K562 (cell line): ENCODE data around the gene WDFY2. TPM values are rescaled to one million over a fixed set of nuclear protein-coding genes. Genes with fewer than 3 reads are reported as not detected.

Experiments used
- ATAC-seq: fragments of 200-7000 bp; cut with Tn5 transposase; 3 replicates; pipeline ENCODE4 v1.9.1; 2020; ENCODE audit warnings: moderate library complexity
- BruUV-seq: library from RNA; stranded (reverse); fragments of 400-500 nt; replicated peaks from 2 replicates; lab custom pipeline; 2021; lab: Mats Ljungman, UMichigan
- CTCF ChIA-PET: fragments of 300-600 bp; formaldehyde crosslinking; extraction: SDS; loops from one replicate; lab custom pipeline; 2021; ENCODE audit warnings: low intra/inter-chr PET ratio; lab: Yijun Ruan, JAX
- POLR2A ChIA-PET: fragments of 300-600, 350-650 bp; sonication (Branson Sonifier 250); formaldehyde crosslinking; extraction: SDS; loops from one replicate; lab custom pipeline; 2021; ENCODE audit warnings: antibody characterized with exemption, inconsistent platforms; lab: Yijun Ruan, JAX
- DNase-seq, 4 experiments: peaks; one replicate each; pipeline versions ENCODE4 v3.0.0 to v3.0.0-alpha.2; 2011 to 2018; ENCODE audit warnings: low spot score in 3 of 4, mixed read lengths in 3 of 4; ENCODE audit errors: extremely low read depth in 1 of 4
- FAIRE-seq: peaks from 2 replicates; lab custom pipeline; 2011; peaks lifted over from hg19 to GRCh38; lab: Jason Lieb, UNC
- H2AFZ ChIP-seq: 2 replicates; pipeline ENCODE4 v1.6.0; 2011; ENCODE audit warnings: low read depth, low read length, control low read depth, inconsistent platforms
- H3K27ac ChIP-seq: fragments of 200-600 bp; 3 replicates; pipeline ENCODE4 v1.8.0; 2011; ENCODE audit warnings: low read depth, mild to moderate bottlenecking, control low read depth, inconsistent platforms, low read length, moderate library complexity, mixed read lengths; ENCODE audit errors: extremely low read depth
- H3K27me3 ChIP-seq, 2 experiments: fragments of 300-600 bp in 1 of 2; 2 replicates in 1 of 2; 3 replicates in 1 of 2; pipeline versions ENCODE4 v1.6.0 to v1.8.0; 2011; ENCODE audit warnings: inconsistent platforms in 2 of 2, low read length in 2 of 2, mild to moderate bottlenecking in 1 of 2, mixed read lengths in 1 of 2, moderate library complexity in 1 of 2; ENCODE audit not compliant: control insufficient read depth in 2 of 2, insufficient read depth in 2 of 2
- H3K36me3 ChIP-seq: fragments of 300-600 bp; 3 replicates; pipeline ENCODE4 v1.8.0; 2011; ENCODE audit warnings: mild to moderate bottlenecking, low read length, inconsistent platforms; ENCODE audit not compliant: control insufficient read depth, insufficient read depth
- H3K4me1 ChIP-seq, 2 experiments: fragments of 200-600 bp in 1 of 2; replicated peaks in 1 of 2; 2 replicates in 1 of 2; 3 replicates in 1 of 2; pipeline versions ENCODE4 v1.5.1 to v1.8.0; 2011; ENCODE audit warnings: inconsistent platforms in 2 of 2, low read length in 2 of 2, mild to moderate bottlenecking in 1 of 2, mixed read lengths in 1 of 2, moderate library complexity in 1 of 2; ENCODE audit not compliant: control insufficient read depth in 2 of 2, insufficient read depth in 2 of 2
- H3K4me2 ChIP-seq: 2 replicates; pipeline ENCODE4 v1.6.1; 2011; ENCODE audit warnings: low read length, control low read depth, inconsistent platforms, mixed read lengths; ENCODE audit not compliant: insufficient read depth
- H3K4me3 ChIP-seq: fragments of 200-600 bp; sonication (generic), shearing (Covaris generic); 2 replicates; pipeline ENCODE4 v1.5.1; 2016; ENCODE audit warnings: control low read depth, inconsistent platforms
- H3K79me2 ChIP-seq: fragments of 200-600 bp; 3 replicates; pipeline ENCODE4 v1.8.0; 2011; ENCODE audit warnings: low read length, inconsistent platforms; ENCODE audit not compliant: control insufficient read depth, insufficient read depth
- H3K9ac ChIP-seq, 2 experiments: 2 replicates each; pipeline versions ENCODE4 v1.6.0 to v1.6.1; 2011; ENCODE audit warnings: low read depth in 2 of 2, low read length in 2 of 2, control low read depth in 1 of 2, inconsistent platforms in 1 of 2, mild to moderate bottlenecking in 1 of 2, mixed read lengths in 1 of 2; ENCODE audit not compliant: insufficient read depth in 1 of 2
- H3K9me1 ChIP-seq: one replicate; pipeline ENCODE4 v1.6.0; 2011; ENCODE audit warnings: inconsistent platforms, mild to moderate bottlenecking, low read length, moderate library complexity; ENCODE audit not compliant: control insufficient read depth, insufficient read depth
- H3K9me3 ChIP-seq: replicated peaks from 2 replicates; pipeline ENCODE4 v1.5.1; 2011; ENCODE audit warnings: low read depth, low read length, inconsistent platforms; ENCODE audit not compliant: control insufficient read depth, insufficient read depth
- H4K20me1 ChIP-seq: replicated peaks from 2 replicates; pipeline ENCODE4 v1.6.1; 2011; ENCODE audit warnings: low read length, inconsistent platforms, mixed read lengths; ENCODE audit not compliant: control insufficient read depth, insufficient read depth
- BRD9 ChIP-seq: fragments of 450-650 bp; IDR thresholded peaks from 2 replicates; pipeline ENCODE4 v1.6.1; 2018; ENCODE audit warnings: low read depth; ENCODE audit not compliant: partially characterized antibody
- CBX2 ChIP-seq: fragments of 200-600 bp; sonication (generic); IDR thresholded peaks from one replicate; pipeline ENCODE4 v1.6.1; 2012; ENCODE audit warnings: mild to moderate bottlenecking, low read length, inconsistent platforms; ENCODE audit not compliant: insufficient read depth, poor library complexity, severe bottlenecking
- OTX1 ChIP-seq: fragments of 450-650 bp; formaldehyde crosslinking; IDR thresholded peaks from 2 replicates; pipeline ENCODE4 v1.4.0; 2022; ENCODE audit warnings: mild to moderate bottlenecking
- POLR3A ChIP-seq: IDR thresholded peaks from 2 replicates; pipeline ENCODE4 v1.6.1; 2011; ENCODE audit warnings: borderline replicate concordance, mild to moderate bottlenecking, moderate library complexity; ENCODE audit not compliant: insufficient read length, insufficient read depth; ENCODE audit errors: extremely low read depth
- RCOR1 ChIP-seq, 2 experiments: IDR thresholded peaks; 2 replicates each; pipeline ENCODE4 v1.6.1; 2012; ENCODE audit warnings: low read depth in 2 of 2, low read length in 2 of 2, borderline replicate concordance in 1 of 2, improper control_type of control experiment in 1 of 2
- SFPQ ChIP-seq: fragments of 200-400 bp; formaldehyde crosslinking; IDR thresholded peaks from 2 replicates; pipeline ENCODE4 v1.6.1; 2017; ENCODE audit warnings: mild to moderate bottlenecking, low read depth, low read length, moderate library complexity
- STAT5B ChIP-seq: fragments of 250-450 bp; sonication (Bioruptor Pico); IDR thresholded peaks from 2 replicates; pipeline ENCODE4 v1.8.0; 2021; ENCODE audit warnings: mild to moderate bottlenecking, inconsistent platforms
- THAP7 ChIP-seq: fragments of 250-450 bp; sonication (Bioruptor Pico); IDR thresholded peaks from 2 replicates; pipeline ENCODE4 v1.5.0; 2021
- TRIM28 ChIP-seq: fragments of 450-650 bp; IDR thresholded peaks from 2 replicates; pipeline ENCODE4 v1.6.1; 2017
- ZBTB43 ChIP-seq: sonication (generic); formaldehyde crosslinking; IDR thresholded peaks from 2 replicates; pipeline ENCODE4 v1.8.0; 2023; ENCODE audit warnings: mild to moderate bottlenecking, missing genetic modification reagents
- ZKSCAN1 ChIP-seq: fragments of 150-350 bp; IDR thresholded peaks from 2 replicates; pipeline ENCODE4 v1.6.1; 2016; ENCODE audit warnings: low read depth, low read length
- ZNF282 ChIP-seq: sonication (generic); formaldehyde crosslinking; IDR thresholded peaks from 2 replicates; pipeline ENCODE4 v1.8.1; 2023; ENCODE audit warnings: missing genetic modification reagents
- ZNF3 ChIP-seq: fragments of 250-450 bp; sonication (Bioruptor Pico); IDR thresholded peaks from 2 replicates; pipeline ENCODE4 v1.5.0; 2021; ENCODE audit warnings: mild to moderate bottlenecking, moderate library complexity
- ZNF41 ChIP-seq: fragments of 250-450 bp; sonication (Bioruptor Pico); conservative IDR thresholded peaks from 2 replicates; pipeline ENCODE4 v1.4.0; 2020; ENCODE audit warnings: mild to moderate bottlenecking
- ZNF696 ChIP-seq: fragments of 250-450 bp; sonication (Bioruptor Pico); conservative IDR thresholded peaks from 2 replicates; pipeline ENCODE4 v1.4.0; 2020; ENCODE audit warnings: mild to moderate bottlenecking, moderate library complexity
- ZNF707 ChIP-seq: fragments of 250-450 bp; sonication (Bioruptor Pico); conservative IDR thresholded peaks from 2 replicates; pipeline ENCODE4 v1.8.0; 2022; ENCODE audit warnings: inconsistent platforms, mild to moderate bottlenecking, moderate library complexity
- WGBS: fragments of 100-300 bp; shearing (Covaris generic); methylation state at CpG from one replicate; pipeline ENCODE4 v1.1.6; 2016; ENCODE audit warnings: low coverage, mixed read lengths; ENCODE audit not compliant: insufficient coverage; ENCODE audit errors: missing lambda C conversion rate; 5-methylcytosine and 5-hydroxymethylcytosine counted together
- in situ Hi-C: fragments of 300-500 bp; cut with MboI; formaldehyde crosslinking; loops from 4 replicates; pipeline ENCODE4 v1.15.0; 2018; ENCODE audit warnings: inconsistent platforms, mixed read lengths
- intact Hi-C: fragments of 100-400 bp; cut with micrococcal nuclease; formaldehyde crosslinking; loops from 2 replicates; pipeline ENCODE4 v1.14.2; 2022
- polyA plus RNA-seq, 8 experiments: library from polyadenylated mRNA; depleted of rRNA in 4 of 8; stranded (reverse) in 5 of 8; unstranded in 3 of 8; fragments of >200 nt; fragmentation: Nextera tagmentation in 2 of 8; fragmentation: Illumina TruSeq in 1 of 8; extraction: Ambion mirVana in 2 of 8; extraction: Trizol in 1 of 8; gene quantifications; 2 replicates each; pipeline versions ENCODE4 v1.2.1 to v1.2.3, GENCODE V29; 2011 to 2014; ENCODE audit warnings: inconsistent platforms in 1 of 8, missing spikeins in 1 of 8
- total RNA-seq, 7 experiments: library from RNA; depleted of rRNA in 6 of 7; stranded (reverse); fragments of >200 nt in 6 of 7; fragmentation: Illumina TruSeq in 2 of 7; extraction: Trizol in 2 of 7; gene quantifications; 2 replicates each; pipeline versions ENCODE4 v1.2.1 to v1.2.3, GENCODE V29; 2011 to 2021; ENCODE audit warnings: low replicate concordance in 1 of 7
- TF ChIP-seq, protein P1 (sequence below): fragments of 250-450 bp; sonication (Bioruptor Pico); IDR thresholded peaks from 2 replicates; pipeline ENCODE4 v1.8.0; 2022; ENCODE audit warnings: inconsistent platforms, mild to moderate bottlenecking, moderate library complexity, borderline replicate concordance

WDFY2 gene
- total and polyA plus RNA-seq, 9 of the 15 experiments (the other 6 are each of a cell fraction or from before 2014, with no cell fraction given), result 0.66 to 6.4 (median 4.4) TPM

GRCh38 chr13:51645761-51646670 is 61.8 kb downstream of the WDFY2 start:
- no peak overlapping the region for H2AFZ ChIP-seq
- no peaks in the 10 kb centered on the region for H3K36me3 ChIP-seq
- BruUV-seq, result no TSS peak
- 83% methylated on average over 10 of the region's 10 CpGs for WGBS
- H3K9me1 ChIP-seq, result no peaks in the 10 kb centered on the region
- no peak overlapping the region for H3K4me2 ChIP-seq
- no peak for ATAC-seq
- no peak overlapping the region for H3K27ac ChIP-seq
- FAIRE-seq, result no peak
- CTCF ChIA-PET, result no interaction called here
- POLR2A ChIA-PET, result no interaction called here
- H3K9me3 ChIP-seq, result no peaks in the 10 kb centered on the region
- H3K4me3 ChIP-seq, result no peak overlapping the region
- no peaks in the 10 kb centered on the region for H3K27me3 ChIP-seq
- in situ Hi-C loops (no loop called here), intact Hi-C loops (no loop called here)
- no peak for DNase-seq
- H3K9ac ChIP-seq, result no peak overlapping the region
- no peaks in the 10 kb centered on the region for H3K4me1 ChIP-seq
- H3K79me2 ChIP-seq, result no peaks in the 10 kb centered on the region
- H4K20me1 ChIP-seq, result no peaks in the 10 kb centered on the region; the same call in 1 of the 2 replicates
- no peak for TF ChIP-seq OTX1 (CRISPR knock-in tag)
- no peak for TF ChIP-seq ZNF282 (CRISPR knock-in tag)
- no peak for TF ChIP-seq ZNF41 (CRISPR knock-in tag)
- TF ChIP-seq ZBTB43 (CRISPR knock-in tag), result no peak
- TF ChIP-seq STAT5B, result no peak
- TF ChIP-seq TRIM28, result no peak
- no peak for TF ChIP-seq SFPQ
- TF ChIP-seq BRD9, result no peak
- no peak for TF ChIP-seq POLR3A
- no peak for TF ChIP-seq ZNF3 (CRISPR knock-in tag)
- no peak for TF ChIP-seq ZNF696 (CRISPR knock-in tag)
- TF ChIP-seq ZNF707 (CRISPR knock-in tag), result no peak
- TF ChIP-seq ZKSCAN1, result no peak
- TF ChIP-seq, protein P1, sequence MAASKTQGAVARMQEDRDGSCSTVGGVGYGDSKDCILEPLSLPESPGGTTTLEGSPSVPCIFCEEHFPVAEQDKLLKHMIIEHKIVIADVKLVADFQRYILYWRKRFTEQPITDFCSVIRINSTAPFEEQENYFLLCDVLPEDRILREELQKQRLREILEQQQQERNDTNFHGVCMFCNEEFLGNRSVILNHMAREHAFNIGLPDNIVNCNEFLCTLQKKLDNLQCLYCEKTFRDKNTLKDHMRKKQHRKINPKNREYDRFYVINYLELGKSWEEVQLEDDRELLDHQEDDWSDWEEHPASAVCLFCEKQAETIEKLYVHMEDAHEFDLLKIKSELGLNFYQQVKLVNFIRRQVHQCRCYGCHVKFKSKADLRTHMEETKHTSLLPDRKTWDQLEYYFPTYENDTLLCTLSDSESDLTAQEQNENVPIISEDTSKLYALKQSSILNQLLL (CRISPR knock-in tag), result no peak
- no peak for TF ChIP-seq THAP7 (CRISPR knock-in tag)
- TF ChIP-seq CBX2, result no peak
- no peak for TF ChIP-seq RCOR1 (IDR thresholded peaks at IDR 0.05; ENCODE audit: borderline replicate concordance in 1 of 2, low read depth in 2 of 2, low read length in 2 of 2)
